GM21619 (cell line): Measurements from ENCODE around the gene LRP1B.
"Not testable (repeated sequence)": the region's sequence is repeated elsewhere in the genome, so short reads cannot be mapped to it uniquely, and the experiment has no call there.

Source experiments
- ATAC-seq: cut with Tn5 transposase; IDR thresholded peaks from one replicate; pipeline ENCODE4 v1.9.1; 2021; ENCODE audit not compliant: unreplicated experiment

The LRP1B gene

DNA sequence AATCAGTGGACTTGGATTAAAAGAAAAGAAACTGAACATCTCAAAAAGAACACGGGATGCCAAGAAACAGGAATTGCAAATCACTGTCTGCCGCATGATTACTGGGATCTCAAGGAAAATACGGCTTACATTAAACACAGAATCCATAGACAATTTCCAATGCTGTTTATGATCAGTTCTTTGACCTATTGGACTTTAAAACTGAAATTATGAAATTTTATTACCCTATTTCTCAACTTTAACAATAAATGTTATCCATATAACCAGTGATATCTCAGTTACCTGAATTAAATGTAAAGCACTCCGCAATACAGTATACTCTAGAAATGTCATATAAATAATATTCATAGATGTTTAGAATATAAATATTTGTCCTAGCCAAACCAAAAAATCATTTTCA, 1793.8 kb downstream of the LRP1B start:
- no peak for ATAC-seq

DNA sequence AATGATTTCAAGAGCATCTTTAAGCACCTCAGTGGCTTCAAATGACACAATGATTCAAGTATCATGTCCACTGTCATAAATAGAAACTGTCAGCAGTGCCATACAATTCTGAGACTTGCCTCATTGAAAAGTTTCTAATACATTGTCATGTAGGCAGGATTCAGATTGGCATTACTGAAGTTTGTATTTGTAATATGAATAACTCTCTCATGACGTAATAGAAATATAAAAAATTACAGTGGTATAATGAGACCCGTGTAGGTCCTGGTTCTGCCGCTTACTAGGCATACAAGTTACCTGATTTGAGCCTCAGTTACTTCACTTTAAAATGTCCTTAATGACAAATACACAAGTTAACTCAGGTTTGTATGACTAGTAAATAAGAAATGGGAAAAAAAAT, 1814.5 kb downstream of the LRP1B start:
- no peak for ATAC-seq

DNA sequence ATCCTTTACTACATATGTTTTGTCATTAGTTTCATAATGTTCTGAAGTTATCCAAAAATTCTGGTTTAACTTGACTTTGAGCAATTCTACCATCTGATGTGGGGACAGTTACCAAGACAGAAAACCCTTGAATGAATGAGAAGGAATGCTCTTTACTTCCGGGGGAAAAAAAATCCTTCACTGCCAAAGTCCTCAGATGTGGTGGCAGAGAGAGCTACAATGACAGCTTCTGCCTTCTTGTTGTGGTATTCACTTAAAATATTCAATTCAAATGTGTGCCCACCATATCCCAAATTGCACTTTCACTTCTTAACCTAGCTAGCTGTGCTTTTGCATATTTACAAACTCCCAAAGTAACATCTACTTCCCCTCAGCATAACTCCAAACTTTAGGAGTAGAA, 1818.9 kb downstream of the LRP1B start:
- no peak for ATAC-seq

DNA sequence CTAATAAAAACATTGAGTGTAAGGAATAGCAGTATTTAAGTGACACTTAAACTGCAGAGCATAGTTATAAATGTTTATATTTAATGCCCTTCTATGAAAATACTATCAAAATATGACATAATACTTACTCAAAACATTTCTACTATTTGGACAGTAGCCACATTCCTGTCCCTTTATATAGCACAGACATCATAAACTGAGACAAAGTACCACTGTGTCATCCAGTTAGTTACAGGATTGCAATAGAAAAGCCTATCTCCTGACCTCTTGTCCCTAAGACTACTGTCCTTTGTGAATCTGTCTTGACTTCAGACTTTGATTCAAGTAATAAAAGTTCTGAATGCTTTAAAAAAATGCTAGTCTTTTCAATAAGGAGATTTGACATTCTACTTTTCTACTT, 1822.1 kb downstream of the LRP1B start:
- ATAC-seq, result no peak

DNA sequence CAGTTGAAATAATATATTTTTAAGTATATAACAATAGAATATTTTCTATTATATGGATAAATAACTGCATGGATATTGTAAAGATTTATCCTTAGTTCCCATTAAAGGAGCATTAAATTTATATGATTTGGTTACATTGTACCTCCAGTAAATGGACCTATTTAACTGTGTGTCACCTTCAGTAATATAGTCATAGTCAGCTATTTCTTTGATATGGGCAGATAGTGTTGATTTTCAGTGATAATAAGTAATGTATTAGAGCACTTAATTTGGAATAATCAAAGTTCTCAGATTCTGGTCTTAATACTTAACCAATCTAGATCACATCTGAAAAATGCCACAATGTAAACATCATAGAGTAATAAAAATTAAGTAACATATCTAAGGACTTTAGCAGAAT, 1823.3 kb downstream of the LRP1B start:
- no peak for ATAC-seq

DNA sequence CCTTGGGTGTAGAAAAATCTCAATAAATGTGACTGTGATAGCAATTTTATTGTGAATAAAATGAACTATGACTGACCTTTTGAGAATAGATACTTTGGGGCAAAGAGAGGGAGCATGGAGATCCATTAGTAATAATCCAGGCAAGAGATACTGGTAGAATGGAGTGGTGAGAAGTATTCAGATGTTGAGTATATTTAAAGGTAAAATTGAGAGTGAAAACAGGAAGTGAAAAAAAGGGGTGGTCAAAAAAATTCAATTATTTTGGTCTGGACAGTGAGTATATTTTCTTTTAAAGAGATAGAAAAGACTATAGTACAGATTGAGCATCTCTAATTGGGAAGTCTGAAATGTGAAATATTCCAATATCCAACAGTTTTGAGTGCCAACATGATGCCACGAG, 1835.0 kb downstream of the LRP1B start:
- ATAC-seq, result no peak

DNA sequence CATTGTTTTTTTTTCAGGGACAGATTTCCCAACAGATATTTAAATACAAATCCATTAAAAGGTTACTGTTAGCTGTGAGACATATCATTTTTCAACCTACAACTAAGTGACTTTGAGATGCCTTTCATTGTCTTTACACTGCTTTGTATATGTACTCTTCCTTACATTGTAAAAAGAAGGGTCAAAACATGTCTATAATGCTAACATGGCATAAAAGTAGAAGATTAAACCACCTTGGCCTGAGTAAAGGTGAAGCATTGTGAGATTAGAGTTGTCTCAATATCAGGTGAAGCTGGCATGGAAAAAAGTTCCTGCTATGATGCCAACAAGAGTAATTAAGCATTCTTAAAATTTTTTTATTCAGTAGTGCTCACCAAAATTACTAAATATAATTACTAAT, 1842.1 kb downstream of the LRP1B start:
- ATAC-seq, result no peak

DNA sequence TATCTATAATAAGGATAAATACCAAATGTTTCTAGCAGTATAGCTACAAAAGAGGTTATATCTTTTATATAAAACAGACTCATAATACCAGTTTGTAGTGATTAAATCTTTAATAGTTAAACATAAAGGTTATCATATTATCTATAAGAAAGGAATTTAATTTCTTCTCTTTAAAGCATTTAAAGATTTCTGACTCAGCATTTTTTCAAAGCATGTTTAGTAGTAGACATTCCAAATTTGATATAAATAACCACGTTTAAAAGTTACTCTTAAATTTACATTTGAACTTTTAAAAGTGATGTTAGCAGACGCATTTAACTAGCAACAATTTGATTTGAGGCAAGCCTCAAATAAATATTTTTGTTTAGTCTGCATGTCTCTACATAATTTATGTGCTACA, 1842.6 kb downstream of the LRP1B start:
- no peak for ATAC-seq

DNA sequence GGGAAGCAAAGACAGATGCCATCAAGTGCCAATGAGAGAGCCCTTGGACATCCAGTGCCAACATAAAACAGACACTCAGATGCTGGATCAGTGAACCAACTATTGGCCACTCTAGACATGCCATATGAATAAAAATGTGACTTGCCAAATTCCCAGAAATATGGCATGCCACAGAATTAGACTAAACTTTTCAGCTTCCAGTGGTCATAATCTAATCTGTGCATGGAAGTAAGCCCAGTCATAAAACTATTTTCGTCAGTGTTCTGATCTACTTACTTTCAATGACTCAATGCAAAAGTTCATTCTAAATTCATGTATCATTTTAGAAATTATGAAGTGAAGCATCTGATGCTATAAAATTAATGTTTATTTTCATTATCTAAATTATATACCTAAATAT, 1844.4 kb downstream of the LRP1B start:
- ATAC-seq, result no peak

DNA sequence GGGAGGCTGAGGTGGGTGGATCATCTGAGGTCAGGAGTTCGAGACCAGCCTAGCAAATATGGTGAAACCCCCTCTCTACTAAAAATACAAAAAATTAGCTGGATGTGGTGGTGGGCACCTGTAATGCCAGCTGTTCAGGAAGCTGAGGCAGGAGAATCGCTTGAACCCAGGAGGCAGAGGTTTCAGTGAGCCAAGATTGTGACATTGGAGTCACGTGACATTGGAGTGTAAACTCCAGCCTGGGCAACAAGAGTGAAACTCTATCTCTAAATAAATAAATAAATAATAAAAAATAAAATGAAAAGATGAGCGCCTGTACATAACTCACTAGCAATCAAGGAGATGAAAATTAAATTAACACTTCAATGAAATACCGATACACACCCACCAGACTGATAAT, 1853.5 kb downstream of the LRP1B start:
- not testable (repeated sequence) for ATAC-seq

DNA sequence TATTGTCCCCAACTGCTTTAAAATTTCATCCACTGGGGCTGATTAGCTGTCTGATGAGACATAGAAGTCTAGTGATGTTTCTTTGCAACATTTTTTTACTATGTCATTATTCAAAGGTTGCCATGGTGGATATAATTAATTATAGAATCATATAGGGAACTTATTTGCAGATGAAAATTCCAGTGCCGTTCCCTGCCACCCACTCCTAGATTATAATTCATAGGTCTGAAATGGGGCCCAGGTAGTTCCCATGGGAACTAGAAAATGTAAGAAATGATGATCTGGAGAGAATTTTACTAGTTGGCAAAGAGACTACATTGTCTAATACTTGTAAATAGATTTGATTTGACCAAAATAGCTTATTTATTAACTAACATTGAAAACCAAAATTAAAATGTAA, 1854.2 kb downstream of the LRP1B start:
- no peak for ATAC-seq

DNA sequence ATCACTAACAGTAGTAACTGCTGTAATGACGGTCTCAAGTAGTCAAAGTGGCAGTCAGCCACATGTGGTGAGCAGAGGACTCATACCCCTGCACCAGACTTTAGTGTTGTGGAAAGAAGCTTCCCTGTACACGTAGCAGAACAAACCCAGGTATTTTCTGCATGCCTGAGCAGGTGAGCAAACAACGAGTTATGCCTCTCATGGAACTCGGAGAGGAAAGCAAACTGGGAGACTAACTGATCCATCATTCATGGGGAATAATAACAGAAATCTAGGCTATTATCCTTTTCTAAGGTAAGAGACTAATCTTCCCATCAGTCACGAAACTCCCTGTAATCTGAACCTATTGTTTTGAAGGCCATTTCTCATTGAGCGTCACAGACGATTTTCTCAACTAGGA, 1855.4 kb downstream of the LRP1B start:
- no peak for ATAC-seq

DNA sequence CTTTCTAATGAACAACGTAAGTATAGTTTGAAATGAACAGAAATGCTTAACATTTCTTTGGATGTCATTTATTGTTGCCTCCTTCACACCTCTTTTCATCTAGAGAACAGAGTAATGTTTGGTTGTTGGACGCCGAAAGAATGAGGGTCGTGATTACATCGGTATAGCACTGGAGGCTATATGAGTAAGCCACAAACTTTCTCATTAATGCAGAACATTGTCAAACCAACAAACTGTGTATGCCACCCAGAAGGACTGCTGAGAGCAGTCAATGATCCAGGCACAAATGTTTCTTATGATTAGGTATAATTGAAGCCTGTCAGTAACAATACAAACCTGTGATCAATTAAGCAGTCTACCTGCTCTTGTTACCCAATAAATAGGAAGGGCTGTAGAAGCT, 1855.9 kb downstream of the LRP1B start:
- no peak for ATAC-seq

DNA sequence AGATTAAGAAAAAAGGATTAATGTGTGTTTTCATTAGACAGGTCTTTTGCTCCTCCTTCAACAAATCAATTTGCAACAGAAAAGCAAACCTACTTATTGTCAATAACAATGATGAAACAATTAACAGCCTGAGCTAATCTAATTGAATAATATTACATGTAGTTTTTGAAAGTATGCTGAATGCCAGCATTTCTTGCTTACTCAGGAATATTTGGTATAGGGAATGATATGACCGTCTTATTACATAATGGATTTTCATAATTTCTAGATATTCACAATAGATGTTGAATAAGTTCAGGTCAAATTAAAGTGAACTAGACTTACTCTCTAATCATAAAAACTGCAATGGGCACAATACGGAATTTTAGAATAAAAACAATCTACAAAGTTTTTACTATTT, 1856.9 kb downstream of the LRP1B start:
- no peak for ATAC-seq

DNA sequence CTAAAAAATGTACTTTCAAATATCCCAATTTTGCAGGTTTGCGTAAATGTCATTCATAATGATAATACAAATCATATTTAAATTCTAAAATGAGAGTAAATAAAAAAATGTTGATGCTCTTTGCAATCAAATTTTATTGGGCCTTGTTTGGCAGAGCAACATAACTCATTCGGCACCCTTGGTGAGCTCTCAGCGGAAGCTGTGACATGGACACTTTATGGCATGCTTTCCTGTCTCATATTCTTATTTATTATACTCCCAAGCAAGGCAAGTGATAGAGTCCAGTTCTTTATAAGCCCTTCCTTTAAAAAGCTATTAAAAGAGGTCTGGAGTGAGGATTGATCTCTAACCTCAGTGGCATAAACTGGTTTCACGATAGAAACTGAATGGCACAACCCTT, 1857.4 kb downstream of the LRP1B start:
- no peak for ATAC-seq

DNA sequence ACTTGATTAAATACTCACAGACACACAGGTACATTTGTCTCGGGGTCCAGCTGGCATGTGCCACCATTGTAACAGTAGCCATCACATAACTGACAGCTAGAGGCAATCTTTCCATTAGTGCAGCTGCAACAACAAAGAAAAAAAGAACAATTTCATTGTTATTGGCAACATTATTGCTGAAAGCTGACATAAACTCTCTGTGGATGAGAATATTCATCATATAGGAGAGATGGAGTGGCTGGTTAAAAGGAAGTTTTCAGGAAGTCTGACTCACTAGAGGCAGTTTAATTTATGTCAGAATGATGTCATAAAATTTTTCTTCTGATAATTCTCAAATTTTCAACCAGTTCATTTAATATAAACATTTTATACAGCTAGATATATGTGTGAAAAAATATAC, 1860.6 kb downstream of the LRP1B start:
- ATAC-seq, result no peak

DNA sequence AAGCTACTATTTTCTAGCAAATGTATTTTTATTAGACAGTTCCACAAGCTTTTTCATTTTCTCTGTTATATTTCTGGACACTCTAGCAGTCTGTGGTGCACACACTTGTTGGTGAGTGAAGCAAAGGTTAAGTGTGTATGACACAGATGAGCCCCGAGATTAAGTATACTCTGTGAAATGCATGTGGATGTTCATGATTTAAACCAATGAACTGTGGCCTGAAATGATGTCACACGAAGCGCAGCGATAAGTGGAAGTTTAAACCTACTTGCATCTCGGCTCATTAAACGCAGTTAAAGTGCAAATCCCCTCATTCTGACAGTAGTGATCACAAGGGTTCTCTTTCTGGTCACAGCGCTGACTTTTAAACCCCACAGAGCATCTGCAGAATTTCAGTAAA, 1861.8 kb downstream of the LRP1B start:
- no peak for ATAC-seq

DNA sequence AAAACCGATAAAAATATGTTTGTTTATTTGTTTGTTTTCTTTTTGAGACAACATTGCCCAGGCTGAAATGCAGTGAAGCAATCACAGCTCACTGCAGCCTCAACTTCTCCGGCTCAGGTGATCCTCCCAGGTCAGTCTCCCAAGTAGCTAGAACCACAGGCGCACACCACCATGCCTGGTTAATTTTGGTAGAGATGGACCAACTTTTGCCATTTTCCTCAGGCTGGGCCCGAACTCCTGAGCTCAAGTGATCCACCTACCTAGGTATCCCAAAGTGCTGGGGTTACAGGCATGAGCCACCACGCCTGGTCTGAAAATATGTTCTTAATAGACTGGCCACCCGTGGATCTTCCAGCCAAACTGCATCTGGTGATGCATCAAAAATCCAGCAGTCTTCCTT, 1867.9 kb downstream of the LRP1B start:
- ATAC-seq, result no peak

DNA sequence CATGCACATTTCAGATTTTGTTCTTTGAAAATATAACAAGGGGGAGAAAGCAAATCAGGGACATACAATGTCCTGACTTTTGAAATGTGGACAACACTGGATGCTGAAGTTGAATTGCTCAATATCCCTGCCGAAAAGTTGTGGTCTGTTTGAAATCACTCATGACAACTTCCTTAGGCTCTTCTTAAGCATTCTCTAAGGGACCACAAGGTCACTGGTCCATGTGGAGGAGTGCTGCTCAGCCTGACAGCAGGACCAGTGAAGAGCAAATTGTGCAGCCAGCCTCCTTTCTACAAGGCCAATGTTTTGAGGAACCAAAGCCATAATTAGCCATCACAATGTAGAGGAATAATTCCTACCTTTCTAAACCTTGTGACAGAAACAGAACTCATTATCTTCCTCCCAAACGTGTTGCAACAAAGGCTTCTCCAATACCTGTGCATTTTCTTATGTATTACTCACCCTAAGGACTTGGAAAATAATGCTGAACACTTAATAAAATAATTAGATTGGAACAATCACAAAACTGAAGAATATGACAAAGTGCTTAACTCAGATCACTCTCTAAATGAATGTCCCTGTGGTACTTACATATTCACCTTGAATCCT, 1873.0 kb downstream of the LRP1B start:
- no peak for ATAC-seq

DNA sequence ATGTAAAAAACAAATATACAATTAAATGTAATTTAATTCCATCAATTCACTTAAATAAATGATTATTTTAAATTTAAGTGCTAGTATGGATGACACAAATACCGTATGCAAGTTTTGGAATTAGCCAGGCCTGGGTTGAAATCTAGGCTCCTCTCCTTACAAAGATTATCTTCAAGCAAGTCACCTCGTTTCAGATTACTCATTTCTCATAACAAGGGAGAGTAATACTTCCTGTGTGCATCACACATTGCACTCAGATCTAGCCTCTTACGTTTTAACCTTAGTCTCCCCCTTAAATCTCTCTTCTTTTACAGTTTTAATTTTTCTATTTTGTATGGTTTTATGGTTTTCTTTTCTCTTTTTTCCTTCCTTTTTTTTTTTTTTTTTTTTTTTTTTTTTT, 1874.7 kb downstream of the LRP1B start:
- ATAC-seq, result no peak

DNA sequence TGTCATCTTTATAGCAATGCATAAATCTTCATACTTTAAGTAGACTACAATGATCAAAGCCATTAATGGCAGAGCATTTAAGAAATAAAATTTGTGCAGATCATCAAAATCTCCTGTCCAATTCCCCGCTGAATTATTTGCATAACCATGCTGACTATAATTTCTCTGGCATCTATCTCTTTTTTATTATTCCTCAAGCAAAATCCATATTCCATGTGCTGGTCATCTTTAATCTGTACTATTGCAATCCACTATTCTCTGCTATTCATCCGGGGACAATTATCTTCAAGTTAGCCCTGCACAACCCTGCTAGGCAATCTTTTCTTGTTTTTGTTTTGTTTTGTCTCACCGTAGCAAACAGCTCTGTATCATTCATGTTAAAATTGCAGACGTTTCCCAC, 1881.0 kb downstream of the LRP1B start:
- no peak for ATAC-seq

DNA sequence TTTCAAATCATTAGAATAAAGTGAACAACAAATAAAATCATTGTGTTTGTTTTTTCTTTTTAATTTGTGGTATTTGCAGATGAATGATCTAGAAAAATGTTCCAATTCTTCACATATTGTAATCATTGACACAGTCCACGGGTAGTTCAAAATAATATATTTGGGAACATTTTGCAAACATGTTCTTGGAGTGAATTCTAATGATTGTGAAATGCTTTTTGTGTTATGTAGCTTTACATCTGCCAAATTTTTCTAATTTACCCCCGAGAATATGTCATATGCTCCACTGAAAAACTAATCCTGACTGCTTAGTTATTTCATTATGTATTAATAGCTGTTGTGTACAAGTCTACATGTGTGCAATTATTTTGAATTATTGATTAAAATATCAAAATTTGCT, 1882.2 kb downstream of the LRP1B start:
- ATAC-seq, result no peak

DNA sequence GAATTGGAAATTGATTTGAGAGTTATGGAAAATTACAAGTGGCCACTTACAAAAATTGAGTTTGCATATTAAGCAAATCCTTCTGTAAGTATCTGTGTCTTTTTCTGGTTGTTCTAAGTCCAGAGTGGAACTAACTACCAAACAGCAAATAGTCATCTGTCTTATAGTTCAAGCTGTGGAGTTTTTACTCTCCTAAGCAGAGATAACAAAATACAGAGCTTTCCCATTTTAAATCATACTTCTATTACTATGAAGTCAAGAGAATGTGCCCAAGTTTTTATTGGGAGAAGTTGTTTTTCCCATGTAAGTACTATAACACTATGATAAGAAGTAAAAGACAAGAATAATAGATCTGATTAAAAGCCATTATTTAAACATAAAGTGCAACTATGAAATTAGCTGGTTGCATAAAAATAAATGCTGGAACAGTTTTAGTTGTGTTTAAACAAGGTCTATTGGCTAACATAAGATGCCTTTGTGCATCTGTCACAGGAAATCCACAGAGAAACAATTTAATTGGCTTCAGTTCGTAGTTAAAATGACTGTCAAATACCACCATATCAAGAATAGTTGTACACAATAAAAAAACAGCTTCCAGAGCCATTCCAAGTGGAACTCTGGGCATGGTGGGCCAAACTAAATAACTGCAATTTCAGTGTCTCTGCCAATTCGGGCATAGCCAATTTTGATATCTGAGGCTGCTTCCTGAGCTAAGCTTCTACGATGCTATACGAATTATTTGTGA, 1883.2 kb downstream of the LRP1B start:
- ATAC-seq, result no peak
